K562 (cell line): ENCODE results near the gene CFAP410. TPM values are rescaled to one million over a fixed set of nuclear protein-coding genes. Genes with fewer than 3 reads are reported as not detected.

Experiments used
- CGGBP1 ChIP-seq: fragments of 250-450 bp; sonication (Bioruptor Pico); IDR thresholded peaks from 2 replicates; pipeline ENCODE4 v1.9.0; 2021; ENCODE audit warnings: mild to moderate bottlenecking
- DNMT1 ChIP-seq: fragments of 450-650 bp; IDR thresholded peaks from 2 replicates; pipeline ENCODE4 v1.6.1; 2016; ENCODE audit warnings: antibody characterized with exemption, mild to moderate bottlenecking
- ELF1 ChIP-seq: fragments of 200-800 bp; sonication (Bioruptor generic); IDR thresholded peaks from 2 replicates; pipeline ENCODE4 v1.6.1; 2016; ENCODE audit warnings: missing genetic modification characterization, missing compliant biosample characterization
- FOXA3 ChIP-seq, 2 experiments: fragments of 450-650 bp in 1 of 2; sonication (generic) in 1 of 2; formaldehyde crosslinking; IDR thresholded peaks in 1 of 2; conservative IDR thresholded peaks in 1 of 2; 2 replicates each; pipeline versions ENCODE4 v1.4.0 to v1.8.0; 2020 to 2022; ENCODE audit warnings: mild to moderate bottlenecking in 2 of 2, missing genetic modification reagents in 1 of 2
- HIVEP1 ChIP-seq: fragments of 250-450 bp; sonication (Bioruptor Pico); IDR thresholded peaks from 2 replicates; pipeline ENCODE4 v1.4.0; 2020; ENCODE audit warnings: mild to moderate bottlenecking
- IRF9 ChIP-seq: fragments of 450-650 bp; IDR thresholded peaks from 2 replicates; pipeline ENCODE4 v1.6.1; 2016; ENCODE audit warnings: missing biosample characterization, missing genetic modification characterization
- KAT2B ChIP-seq: IDR thresholded peaks from one replicate; pipeline ENCODE4 v1.6.1; 2012; ENCODE audit warnings: low read depth, mild to moderate bottlenecking, control low read depth, inconsistent platforms, low read length, moderate library complexity
- POLR2A ChIP-seq: fragments of 450-650 bp; conservative IDR thresholded peaks from 2 replicates; pipeline ENCODE4 v1.6.1; 2016
- PRDM10 ChIP-seq: fragments of 450-650 bp; IDR thresholded peaks from 2 replicates; pipeline ENCODE4 v1.6.1; 2018; ENCODE audit not compliant: partially characterized antibody
- ZEB2 ChIP-seq: fragments of 450-650 bp; IDR thresholded peaks from 2 replicates; pipeline ENCODE4 v1.6.1; 2016
- polyA plus RNA-seq, 8 experiments: library from polyadenylated mRNA; depleted of rRNA in 4 of 8; stranded (reverse) in 5 of 8; unstranded in 3 of 8; fragments of >200 nt; fragmentation: Nextera tagmentation in 2 of 8; fragmentation: Illumina TruSeq in 1 of 8; extraction: Ambion mirVana in 2 of 8; extraction: Trizol in 1 of 8; gene quantifications; 2 replicates each; pipeline versions ENCODE4 v1.2.1 to v1.2.3, GENCODE V29; 2011 to 2014; ENCODE audit warnings: inconsistent platforms in 1 of 8, missing spikeins in 1 of 8
- total RNA-seq, 7 experiments: library from RNA; depleted of rRNA in 6 of 7; stranded (reverse); fragments of >200 nt in 6 of 7; fragmentation: Illumina TruSeq in 2 of 7; extraction: Trizol in 2 of 7; gene quantifications; 2 replicates each; pipeline versions ENCODE4 v1.2.1 to v1.2.3, GENCODE V29; 2011 to 2021; ENCODE audit warnings: low replicate concordance in 1 of 7
- TF ChIP-seq, protein P1 (sequence below): fragments of 250-450 bp; sonication (Bioruptor Pico); IDR thresholded peaks from 2 replicates; pipeline ENCODE4 v1.4.0; 2020; ENCODE audit warnings: borderline replicate concordance

CFAP410 gene
- total and polyA plus RNA-seq, 9 of the 15 experiments (the other 6 are each of a cell fraction or from before 2014, with no cell fraction given): 0.07 to 17.3 (median 2.3) TPM

GRCh38 chr21:44338971-44339910, at the start of gene CFAP410 (continued):
- TF ChIP-seq ZEB2: no peak
- TF ChIP-seq, protein P1, sequence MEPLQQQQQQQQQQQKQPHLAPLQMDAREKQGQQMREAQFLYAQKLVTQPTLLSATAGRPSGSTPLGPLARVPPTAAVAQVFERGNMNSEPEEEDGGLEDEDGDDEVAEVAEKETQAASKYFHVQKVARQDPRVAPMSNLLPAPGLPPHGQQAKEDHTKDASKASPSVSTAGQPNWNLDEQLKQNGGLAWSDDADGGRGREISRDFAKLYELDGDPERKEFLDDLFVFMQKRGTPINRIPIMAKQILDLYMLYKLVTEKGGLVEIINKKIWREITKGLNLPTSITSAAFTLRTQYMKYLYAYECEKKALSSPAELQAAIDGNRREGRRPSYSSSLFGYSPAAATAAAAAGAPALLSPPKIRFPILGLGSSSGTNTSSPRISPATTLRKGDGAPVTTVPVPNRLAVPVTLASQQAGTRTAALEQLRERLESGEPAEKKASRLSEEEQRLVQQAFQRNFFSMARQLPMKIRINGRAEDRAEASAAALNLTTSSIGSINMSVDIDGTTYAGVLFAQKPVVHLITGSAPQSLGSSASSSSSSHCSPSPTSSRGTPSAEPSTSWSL: peak; percentile 83; the same call in 1 of the 2 replicates
- 0 out of 2 replicates have a peak, but pooled peaks have one; percentile 66 for TF ChIP-seq HIVEP1 (CRISPR knock-in tag)
- TF ChIP-seq IRF9: no peak
- no peak for TF ChIP-seq FOXA3 (CRISPR knock-in tag; conservative IDR thresholded peaks at IDR 0.05 in 1 of 2, IDR thresholded peaks at IDR 0.05 in 1 of 2)
- no peak for TF ChIP-seq DNMT1
- TF ChIP-seq PRDM10: peak; percentile 19
- TF ChIP-seq CGGBP1 (CRISPR knock-in tag): 0 out of 2 replicates have a peak, but pooled peaks have one; percentile 54
- TF ChIP-seq KAT2B: no peak
- TF ChIP-seq ELF1 (tag): peak; percentile 100
- peak; percentile 96 for TF ChIP-seq POLR2A
